NCI-H524 (cell line): Measurements from ENCODE around the gene GRHL1.
"Not testable (repeated sequence)": the region's sequence is repeated elsewhere in the genome, so short reads cannot be mapped to it uniquely, and the experiment has no call there.

Experiments used
- DNase-seq, 2 experiments: peaks; one replicate each; lab custom pipeline; 2025; lab: John Stamatoyannopoulos, UW

The GRHL1 gene

DNA sequence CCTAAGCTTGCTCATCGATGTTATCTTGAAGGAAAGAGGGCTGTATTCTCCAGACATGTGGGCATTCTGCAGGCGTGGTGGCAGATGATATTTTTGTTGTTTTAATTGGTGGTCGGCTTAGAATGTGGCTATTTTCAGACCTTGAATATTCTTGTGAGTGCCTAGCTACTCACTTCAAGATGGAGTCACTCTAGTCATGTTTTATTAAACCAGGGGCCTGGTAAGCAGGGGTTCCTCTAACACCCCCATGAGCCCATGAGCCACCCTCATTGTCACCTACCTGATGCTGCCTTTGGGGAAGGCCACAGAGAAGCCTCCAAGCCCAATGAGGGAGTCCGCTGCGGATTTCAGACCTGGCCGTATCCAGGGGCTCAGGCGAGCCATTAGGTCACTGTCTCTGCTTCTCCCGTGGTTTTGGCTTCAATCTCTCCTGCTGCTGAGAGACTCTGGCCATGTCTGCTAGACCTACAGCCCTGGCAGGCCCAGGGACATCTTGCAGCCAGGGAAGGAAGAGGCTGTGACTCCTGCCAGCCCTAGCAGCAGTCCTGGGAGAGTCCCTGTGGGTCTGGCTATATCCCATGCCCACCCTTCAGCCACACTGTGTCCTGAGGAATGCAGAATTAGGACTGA lies 75.6 kb downstream of the GRHL1 start:
- no peak for DNase-seq

- no peak for DNase-seq
Observed at GRCh38 chr2:10027660-10028330, 76.3 kb downstream of the GRHL1 start.

DNA sequence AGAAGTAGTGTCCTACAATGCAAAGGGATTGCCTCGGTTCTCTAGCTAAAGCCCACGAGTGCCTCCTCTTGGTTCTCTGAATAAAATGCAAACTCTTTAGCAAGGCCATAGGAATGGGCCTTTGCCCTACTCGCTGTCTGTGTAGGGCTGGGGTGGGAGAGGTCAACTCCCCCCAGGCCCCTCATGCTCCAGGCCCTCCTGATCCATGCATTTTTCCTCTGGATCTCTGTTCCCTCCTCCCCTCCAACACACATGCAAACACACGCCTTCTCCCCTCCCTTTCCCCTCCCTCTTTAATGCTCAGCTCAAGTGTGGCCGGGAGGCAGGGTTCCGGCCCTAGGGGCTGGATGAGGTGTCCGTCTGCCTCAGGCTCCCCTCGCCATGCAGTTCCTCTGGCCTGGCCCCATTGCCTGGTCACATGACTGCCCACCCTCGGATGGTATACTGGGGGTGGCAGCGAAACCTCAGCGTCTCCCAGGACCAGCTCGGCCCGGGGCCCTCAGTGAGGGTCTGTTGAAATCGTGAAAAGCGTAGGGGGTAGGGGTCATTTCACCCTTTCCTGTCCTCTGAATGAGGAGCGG lies 77.0 kb downstream of the GRHL1 start:
- no peak for DNase-seq

- DNase-seq, result no peak
Observed at GRCh38 chr2:10028988-10029874, 77.7 kb downstream of the GRHL1 start.

GRCh38 chr2:10029875-10030223 lies 78.4 kb downstream of the GRHL1 start:
- no peak for DNase-seq

DNA sequence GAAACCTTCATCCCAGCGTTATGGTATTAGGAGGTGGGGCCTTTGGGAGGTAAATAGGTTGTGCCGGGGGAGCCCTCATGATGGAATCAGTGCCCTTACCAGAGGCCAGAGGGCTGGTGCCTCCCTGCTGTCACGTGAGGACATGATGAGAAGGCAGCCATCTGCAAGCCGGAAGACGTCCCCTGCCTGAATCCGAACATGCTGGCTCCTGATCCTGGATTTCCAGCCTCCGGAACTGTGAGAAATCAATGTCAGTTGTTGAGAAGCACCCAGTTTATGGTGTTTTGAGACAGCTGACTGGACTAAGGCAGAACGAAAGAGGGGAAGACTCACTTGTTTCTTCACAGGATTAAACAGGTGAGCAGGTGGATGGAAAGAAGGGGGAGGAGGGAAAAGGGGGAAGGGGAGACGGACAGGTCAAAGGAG lies 78.8 kb downstream of the GRHL1 start:
- DNase-seq, result peak; percentile 39 to 66

DNA sequence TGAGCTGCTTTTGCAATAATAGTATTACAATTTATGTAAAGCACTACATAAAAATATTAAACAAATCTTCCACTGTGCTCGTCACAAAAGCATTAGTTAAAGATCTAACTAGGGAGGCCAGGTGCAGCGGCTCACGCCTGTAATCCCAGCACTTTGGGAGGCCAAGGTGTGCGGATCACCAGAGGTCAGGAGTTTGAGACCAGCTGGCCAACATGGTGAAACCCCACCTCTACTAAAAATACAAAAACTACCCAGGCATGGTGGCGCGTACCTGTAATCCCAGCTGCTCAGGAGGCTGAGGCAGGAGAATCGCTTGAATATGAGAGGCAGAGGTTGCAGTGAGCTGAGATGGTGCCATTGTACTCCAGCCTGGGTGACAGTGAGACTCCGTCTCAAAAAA lies 79.3 kb downstream of the GRHL1 start:
- not testable (repeated sequence) for DNase-seq

GRCh38 chr2:10031886-10032745 lies 80.6 kb downstream of the GRHL1 start:
- DNase-seq, result no peak

GRCh38 chr2:10032746-10033105 lies 81.2 kb downstream of the GRHL1 start:
- no peak for DNase-seq

DNA sequence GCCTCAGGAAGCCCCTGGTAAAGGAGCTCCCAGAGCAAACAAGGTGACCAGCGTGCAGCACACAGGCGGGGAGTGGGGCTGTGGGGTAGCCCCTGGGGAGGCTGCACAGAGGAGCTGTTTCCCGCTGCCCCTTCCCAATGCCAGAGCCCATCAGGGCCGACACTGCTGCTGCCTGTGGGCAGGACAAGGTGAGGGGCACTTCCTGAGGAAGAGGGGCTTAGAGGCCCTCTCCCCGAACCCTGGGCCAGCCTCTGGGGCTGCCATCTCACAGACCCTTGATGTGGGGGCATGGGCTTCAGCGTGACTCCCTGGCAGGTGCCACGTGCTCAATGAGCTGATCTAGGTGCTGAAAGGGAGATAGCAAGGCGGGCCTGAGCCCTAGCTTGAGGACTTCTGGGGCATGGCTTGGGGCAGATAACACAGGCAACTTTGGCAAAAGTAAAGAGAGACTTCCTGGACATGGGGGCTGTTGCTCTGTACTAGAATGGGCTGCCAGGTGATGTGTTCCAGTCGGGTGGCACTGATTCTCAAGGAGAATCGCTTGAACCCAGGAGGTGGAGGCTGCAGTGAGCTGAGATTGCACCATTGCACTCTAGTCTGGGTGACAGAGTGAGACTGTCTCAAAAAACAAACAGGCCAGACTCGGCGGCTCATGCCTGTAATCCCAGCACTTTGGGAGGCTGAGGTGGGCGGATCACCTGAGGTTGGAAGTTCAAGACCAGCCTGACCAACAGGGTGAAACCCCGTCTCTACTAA lies 81.9 kb downstream of the GRHL1 start:
- DNase-seq, result no peak

DNA sequence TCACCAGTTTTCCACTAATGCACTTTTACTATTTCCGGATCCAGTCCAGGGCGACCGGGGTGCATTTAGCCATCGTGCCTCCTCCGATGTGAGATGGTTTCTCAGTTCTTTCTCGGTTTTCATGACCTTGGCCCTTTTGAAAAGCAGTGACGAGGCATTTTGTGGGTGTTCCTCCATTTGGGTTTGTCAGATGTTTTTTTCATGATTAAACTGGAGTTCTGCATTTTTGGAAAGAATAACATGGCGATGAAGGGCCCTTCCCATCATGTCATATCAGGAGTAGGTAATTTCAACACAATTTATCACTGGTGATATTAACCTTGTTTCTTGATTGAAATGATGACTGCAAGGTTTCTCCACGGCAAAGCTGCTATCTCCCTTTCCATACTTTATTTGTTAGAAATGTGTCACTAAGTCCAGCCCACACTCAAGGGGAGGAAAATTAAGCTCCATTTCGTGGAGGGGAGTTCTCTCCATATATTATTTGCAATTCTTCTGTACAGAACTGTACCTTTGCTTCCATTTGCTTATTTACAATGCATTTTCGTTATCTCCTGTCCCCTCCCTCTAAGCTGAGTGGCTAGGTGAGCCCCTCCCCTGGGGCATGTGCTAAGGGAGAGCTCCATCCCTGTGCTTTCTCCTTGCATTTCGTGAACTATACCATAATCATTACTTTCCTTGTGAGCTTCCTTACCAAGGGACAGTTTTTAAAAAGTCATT lies 83.0 kb downstream of the GRHL1 start:
- DNase-seq, result no peak

GRCh38 chr2:10035053-10035422 lies 83.5 kb downstream of the GRHL1 start:
- no peak for DNase-seq

DNA sequence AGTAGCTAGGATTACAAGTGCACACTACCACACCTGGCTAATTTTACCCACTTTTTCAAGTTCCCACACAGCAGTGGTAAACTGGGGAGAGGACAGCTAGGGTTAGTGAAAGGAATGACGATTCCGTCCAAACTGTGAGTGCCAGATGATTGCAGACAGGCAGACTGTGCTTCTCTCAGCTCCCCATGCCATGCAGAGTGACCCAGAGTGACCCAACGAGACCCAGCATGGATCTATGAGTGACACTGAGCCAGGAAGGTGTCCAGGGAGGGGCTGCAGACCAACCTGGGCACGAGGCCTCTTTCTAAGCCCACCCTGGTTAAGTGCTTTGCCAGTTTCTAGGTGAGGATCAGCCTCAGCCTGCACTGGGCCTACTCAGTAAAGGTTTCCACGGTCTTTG lies 84.1 kb downstream of the GRHL1 start:
- no peak for DNase-seq

- peak; percentile 21 to 64 for DNase-seq
Observed at GRCh38 chr2:10036095-10036884, 84.8 kb downstream of the GRHL1 start.

DNA sequence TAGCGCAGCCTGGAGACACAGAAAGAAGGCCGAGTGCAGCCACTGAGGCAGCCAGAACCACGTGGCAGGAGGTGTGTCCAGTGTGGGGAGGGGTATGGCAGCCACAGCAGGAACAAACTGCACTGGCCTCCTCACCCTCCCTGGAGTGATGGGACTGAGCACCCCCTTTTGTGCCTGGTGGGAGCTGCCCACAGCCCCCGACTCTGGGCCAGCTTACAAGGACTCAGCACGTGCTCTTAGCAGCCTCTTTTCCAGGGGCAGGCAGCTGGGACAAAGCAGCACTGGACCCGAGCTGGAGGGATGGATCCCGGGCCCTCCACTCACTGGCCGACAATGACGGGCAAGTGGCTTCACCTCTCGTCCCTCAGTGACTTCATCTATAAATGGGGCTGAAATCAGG lies 86.6 kb downstream of the GRHL1 start:
- no peak for DNase-seq

- DNase-seq, result no peak
Observed at GRCh38 chr2:10038716-10039115, 87.2 kb downstream of the GRHL1 start.

- no peak for DNase-seq
Observed at GRCh38 chr2:10039658-10040410, 88.3 kb downstream of the GRHL1 start.

DNA sequence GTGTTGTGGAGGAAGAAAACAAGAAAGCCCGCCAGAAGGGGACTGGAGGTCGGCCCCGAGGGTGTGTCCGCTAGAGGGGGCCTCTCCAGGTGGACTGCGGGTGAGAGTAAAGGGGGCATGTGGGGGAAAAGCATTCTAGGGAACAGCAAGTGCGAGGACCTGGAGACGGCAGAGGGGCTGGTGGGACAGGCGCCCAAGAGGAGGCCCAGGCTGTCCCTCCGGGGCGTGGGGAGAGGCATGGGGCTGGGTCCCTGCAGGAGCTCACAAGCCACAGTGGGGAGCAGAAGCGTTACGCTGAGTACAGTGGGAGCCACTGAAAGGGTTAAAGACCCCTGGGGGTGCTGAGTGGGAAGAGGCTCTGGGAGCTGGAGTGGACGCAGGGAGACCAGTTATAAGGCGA lies 90.2 kb downstream of the GRHL1 start:
- DNase-seq, result no peak
